Esophagus muscularis mucosa (tissue), 4 donors: ENCODE measurements around the gene GSC2. TPM values are rescaled to one million over a fixed set of nuclear protein-coding genes. Genes with fewer than 3 reads are reported as not detected.

Source experiments
- DNase-seq: peaks from one replicate; pipeline ENCODE4 v3.0.0-alpha.2; 2017; ENCODE audit errors: extremely low spot score
- H3K27ac ChIP-seq, 4 donors: fragments of 200-600 bp; sonication (generic); replicated peaks in 1 of 4; 1 replicate in 3 of 4; 2 replicates in 1 of 4; pipeline ENCODE4 v1.5.1; 2016 to 2019; ENCODE audit warnings: mild to moderate bottlenecking in 1 of 4
- H3K27me3 ChIP-seq, 4 donors: fragments of 200-600 bp; sonication (generic); one replicate each; pipeline versions ENCODE4 v1.5.1 to v1.6.0; 2016 to 2019
- H3K36me3 ChIP-seq, 4 donors: fragments of 200-600 bp; sonication (generic); one replicate each; pipeline ENCODE4 v1.5.1; 2016 to 2019
- H3K4me1 ChIP-seq, 4 donors: fragments of 200-600 bp; sonication (generic); one replicate each; pipeline ENCODE4 v1.5.1; 2016 to 2019
- H3K4me3 ChIP-seq, 4 donors: fragments of 200-600 bp; sonication (generic); 1 replicate in 2 of 4; 2 replicates in 2 of 4; pipeline ENCODE4 v1.5.1; 2016 to 2019; ENCODE audit warnings: mild to moderate bottlenecking in 4 of 4, moderate library complexity in 1 of 4
- H3K9me3 ChIP-seq, 4 donors: fragments of 200-600 bp; sonication (generic); 1 replicate in 3 of 4; 2 replicates in 1 of 4; pipeline ENCODE4 v1.5.1; 2016 to 2019
- CTCF ChIP-seq, 3 experiments: fragments of 200-600 bp in 2 of 3; fragments of 450-650 bp in 1 of 3; sonication (generic) in 2 of 3; IDR thresholded peaks; one replicate each; pipeline ENCODE4 v1.5.1; 2017 to 2019; ENCODE audit warnings: antibody characterized with exemption in 3 of 3, mild to moderate bottlenecking in 2 of 3, moderate library complexity in 1 of 3
- EP300 ChIP-seq: sonication (generic); formaldehyde crosslinking; IDR thresholded peaks from one replicate; pipeline ENCODE4 v1.6.1; 2017; ENCODE audit warnings: antibody characterized with exemption
- POLR2A ChIP-seq: fragments of 450-650 bp; IDR thresholded peaks from one replicate; pipeline ENCODE4 v1.6.1; 2017; ENCODE audit warnings: antibody characterized with exemption, moderate library complexity, mild to moderate bottlenecking, low read depth
- POLR2AphosphoS5 ChIP-seq, 2 donors: sonication (generic); formaldehyde crosslinking; IDR thresholded peaks; one replicate each; pipeline ENCODE4 v1.6.1; 2017; ENCODE audit warnings: antibody characterized with exemption in 2 of 2
- WGBS: methylation state at CpG from one replicate; pipeline ENCODE4 v1.1.5; 2018; 5-methylcytosine and 5-hydroxymethylcytosine counted together
- intact Hi-C: fragments of 100-400 bp; cut with DNase I; formaldehyde crosslinking; loops from one replicate; pipeline ENCODE4 v1.15.1; 2023
- total RNA-seq, 4 donors: library from RNA; depleted of rRNA; stranded (reverse); fragments of >200 nt; gene quantifications; one replicate each; pipeline versions ENCODE4 v1.1.0 to v1.2.1, GENCODE V29; 2016

GSC2 gene
- total RNA-seq, 4 donors from 2014 or later, result not detected

DNA sequence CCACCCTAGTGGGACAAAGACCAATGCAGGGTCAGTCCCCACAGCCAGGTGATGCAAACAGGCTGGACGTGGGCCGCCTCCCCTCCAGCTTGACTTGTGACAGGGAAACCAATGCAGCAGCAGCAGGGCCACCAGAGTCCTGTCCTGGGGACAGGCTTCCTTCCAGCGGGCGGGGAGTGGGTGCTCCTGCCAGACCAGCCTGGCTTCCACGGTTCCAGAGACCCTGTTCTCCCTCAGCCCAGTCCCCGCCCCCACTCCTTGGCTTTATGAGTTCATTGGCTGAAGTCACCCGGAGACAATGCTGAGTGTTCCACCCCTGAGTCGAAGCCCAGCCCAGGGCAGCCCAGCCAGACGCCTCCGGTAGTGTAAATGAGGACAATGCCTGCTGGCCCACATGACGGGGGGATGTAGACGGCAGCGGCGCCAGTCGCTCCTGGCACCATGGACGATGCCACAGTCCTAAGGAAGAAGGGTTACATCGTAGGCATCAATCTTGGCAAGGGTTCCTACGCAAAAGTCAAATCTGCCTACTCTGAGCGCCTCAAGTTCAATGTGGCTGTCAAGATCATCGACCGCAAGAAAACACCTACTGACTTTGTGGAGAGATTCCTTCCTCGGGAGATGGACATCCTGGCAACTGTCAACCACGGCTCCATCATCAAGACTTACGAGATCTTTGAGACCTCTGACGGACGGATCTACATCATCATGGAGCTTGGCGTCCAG, 19.0 kb downstream of the GSC2 start, which contains the start of gene TSSK2:
Gene TSSK2, plus strand, starts transcription at position 350 of the 726 bp plus-strand sequence. Its CDS starts 92 bp downstream, at position 442.
- no peak for TF ChIP-seq POLR2A
- TF ChIP-seq CTCF (IDR thresholded peaks at IDR 0.05), result no peak
- no peak for TF ChIP-seq EP300
- TF ChIP-seq POLR2AphosphoS5 (IDR thresholded peaks at IDR 0.05), result no peak
- whole genome bisulfite sequencing, result 94% methylated on average over 20 of the region's 27 CpGs
- intact Hi-C loops, result no loop called here
- H3K27me3 ChIP-seq, result no peaks in the 10 kb centered on the region
- peaks cover 28 to 50% (median 46%) of the 10 kb centered on the region in 4 donors for H3K36me3 ChIP-seq
- no peaks in the 10 kb centered on the region for H3K4me1 ChIP-seq
- no peak within 1 kb of the TSS for H3K4me3 ChIP-seq
- no peak for DNase-seq
- H3K27ac ChIP-seq, result no peak within 1 kb of the TSS
- H3K9me3 ChIP-seq, result no peaks in the 10 kb centered on the region

DNA sequence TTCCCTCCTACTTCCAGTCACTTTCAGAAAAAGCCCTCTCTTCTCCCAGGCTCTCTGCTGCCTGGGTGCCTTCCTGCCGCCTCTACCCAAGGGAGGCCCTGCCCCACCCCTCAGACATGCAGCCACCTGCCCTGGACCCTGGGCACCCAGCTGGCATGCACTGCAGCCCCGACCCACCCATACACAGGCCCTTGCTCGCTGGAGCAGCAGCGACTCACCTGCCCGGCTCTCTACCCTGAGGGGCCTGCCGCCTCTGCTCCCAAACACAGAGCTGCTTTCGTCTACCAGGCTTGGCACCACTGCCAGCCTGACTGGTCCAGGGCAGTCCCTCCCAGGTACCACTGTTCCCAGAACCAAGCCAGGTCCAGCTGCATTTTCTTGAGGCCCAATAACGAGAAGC, 20.2 kb downstream of the GSC2 start:
- no peak overlapping the region for H3K4me3 ChIP-seq
- H3K36me3 ChIP-seq, result peaks cover 21 to 37% (median 34%) of the 10 kb centered on the region in 4 donors
- H3K27me3 ChIP-seq, result no peaks in the 10 kb centered on the region
- no peak for DNase-seq
- H3K4me1 ChIP-seq, result no peaks in the 10 kb centered on the region
- no peaks in the 10 kb centered on the region for H3K9me3 ChIP-seq
- intact Hi-C loops, result no loop called here
- H3K27ac ChIP-seq, result no peak overlapping the region
- TF ChIP-seq EP300, result no peak
- no peak for TF ChIP-seq CTCF (IDR thresholded peaks at IDR 0.05)
- TF ChIP-seq POLR2AphosphoS5 (IDR thresholded peaks at IDR 0.05), result no peak
- no peak for TF ChIP-seq POLR2A
- 92% methylated on average over 8 of the region's 8 CpGs for WGBS

DNA sequence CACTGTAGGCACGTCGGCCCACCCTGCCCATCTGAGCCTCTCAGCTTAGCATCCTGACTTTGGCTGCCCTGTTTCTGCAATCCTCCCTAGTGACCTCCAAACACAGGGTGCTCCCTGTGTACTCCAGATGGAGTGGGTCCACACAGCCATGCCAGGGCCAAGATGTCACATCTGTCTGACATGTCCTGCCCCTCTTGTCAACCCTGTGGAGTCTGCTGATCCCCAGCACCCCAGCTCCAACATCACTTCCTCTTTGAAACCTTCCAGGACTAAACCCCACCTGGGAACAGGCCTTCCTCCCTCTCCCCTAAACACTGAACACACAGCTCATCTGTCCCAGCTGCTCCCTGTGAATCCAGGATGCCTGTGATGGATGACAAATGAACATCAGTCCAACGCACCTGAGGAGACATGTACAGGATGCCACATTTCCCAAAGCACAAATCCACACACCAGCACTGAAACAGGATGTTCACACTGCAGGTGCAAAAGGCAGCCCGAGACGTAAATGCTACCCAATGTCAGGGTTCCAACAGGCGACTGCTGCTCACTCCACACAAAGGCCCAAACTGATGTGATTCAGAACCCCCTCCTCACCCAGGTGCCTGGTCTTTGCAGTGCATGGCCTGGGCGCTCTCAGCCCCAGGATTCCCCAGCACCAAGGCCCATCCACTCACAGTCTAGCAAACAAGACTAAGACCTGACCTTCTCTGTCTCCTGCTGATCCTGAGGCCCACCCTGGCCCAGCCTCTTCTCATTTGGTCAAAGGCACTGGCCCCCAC, 21.0 kb downstream of the GSC2 start:
- WGBS, result 91% methylated on average over 7 of the region's 7 CpGs
- H3K36me3 ChIP-seq, result peaks cover 14 to 30% (median 27%) of the 10 kb centered on the region in 4 donors
- H3K27me3 ChIP-seq, result no peaks in the 10 kb centered on the region
- no peaks in the 10 kb centered on the region for H3K9me3 ChIP-seq
- DNase-seq, result no peak
- no peaks in the 10 kb centered on the region for H3K4me1 ChIP-seq
- no peak overlapping the region for H3K4me3 ChIP-seq
- H3K27ac ChIP-seq, result no peak overlapping the region
- TF ChIP-seq POLR2AphosphoS5 (IDR thresholded peaks at IDR 0.05), result no peak
- no peak for TF ChIP-seq EP300
- TF ChIP-seq CTCF (IDR thresholded peaks at IDR 0.05), result no peak
- TF ChIP-seq POLR2A, result no peak
- intact Hi-C loops, result no loop called here

GRCh38 chr22:19128009-19128401, 22.1 kb downstream of the GSC2 start:
- peaks cover 2% of the 10 kb centered on the region in 4 donors for H3K4me1 ChIP-seq
- no peaks in the 10 kb centered on the region for H3K27me3 ChIP-seq
- no peak overlapping the region for H3K27ac ChIP-seq
- peaks cover 3 to 19% (median 16%) of the 10 kb centered on the region in 4 donors for H3K36me3 ChIP-seq
- intact Hi-C loops, result no loop called here
- no peak for DNase-seq
- no peak for TF ChIP-seq EP300
- TF ChIP-seq CTCF (IDR thresholded peaks at IDR 0.05), result no peak
- TF ChIP-seq POLR2AphosphoS5 (IDR thresholded peaks at IDR 0.05), result no peak
- no peak for TF ChIP-seq POLR2A
- no peak overlapping the region for H3K4me3 ChIP-seq
- 94% methylated on average over 4 of the region's 7 CpGs for WGBS
- no peaks in the 10 kb centered on the region for H3K9me3 ChIP-seq
